NCI-H1930 (cell line): Measurements from ENCODE around the gene COPRS.
"Not testable (repeated sequence)": the region's sequence is repeated elsewhere in the genome, so short reads cannot be mapped to it uniquely, and the experiment has no call there.

ENCODE experiments used
- DNase-seq, 2 experiments: peaks; one replicate each; lab custom pipeline; 2025; lab: John Stamatoyannopoulos, UW

COPRS gene

DNA sequence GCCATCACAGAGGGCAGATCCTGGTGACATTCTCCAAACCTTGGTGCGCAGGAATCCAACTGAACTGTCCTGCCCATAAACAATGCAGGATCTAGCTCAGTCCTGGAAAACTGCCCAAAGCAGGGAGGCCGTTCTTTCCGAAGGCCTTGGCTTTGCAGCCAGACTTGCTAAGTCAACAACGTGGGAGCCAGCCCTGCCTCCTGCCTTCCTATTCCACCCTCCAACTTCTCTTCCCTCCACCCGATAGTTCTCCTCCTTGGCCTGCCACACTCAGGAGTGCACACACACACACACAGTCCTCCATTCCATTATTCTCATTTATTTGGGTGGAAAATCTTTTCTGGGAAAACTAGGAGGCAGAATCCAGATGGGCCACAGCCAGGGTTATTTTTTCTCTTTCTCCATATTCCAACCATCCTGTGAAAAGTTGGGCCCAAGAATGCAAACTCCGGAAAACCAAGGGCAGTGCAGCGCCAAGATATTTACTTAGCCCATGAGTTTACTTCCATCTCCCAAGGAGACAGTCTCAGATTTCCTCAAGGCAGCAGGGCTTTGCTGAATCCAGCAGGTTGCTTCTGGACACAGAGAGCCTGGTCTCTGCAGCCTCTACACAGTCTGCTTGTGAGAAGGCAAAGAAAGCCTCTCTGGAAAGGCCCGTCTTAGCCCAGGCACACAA lies 15.8 kb downstream of the COPRS start:
- no peak for DNase-seq

DNA sequence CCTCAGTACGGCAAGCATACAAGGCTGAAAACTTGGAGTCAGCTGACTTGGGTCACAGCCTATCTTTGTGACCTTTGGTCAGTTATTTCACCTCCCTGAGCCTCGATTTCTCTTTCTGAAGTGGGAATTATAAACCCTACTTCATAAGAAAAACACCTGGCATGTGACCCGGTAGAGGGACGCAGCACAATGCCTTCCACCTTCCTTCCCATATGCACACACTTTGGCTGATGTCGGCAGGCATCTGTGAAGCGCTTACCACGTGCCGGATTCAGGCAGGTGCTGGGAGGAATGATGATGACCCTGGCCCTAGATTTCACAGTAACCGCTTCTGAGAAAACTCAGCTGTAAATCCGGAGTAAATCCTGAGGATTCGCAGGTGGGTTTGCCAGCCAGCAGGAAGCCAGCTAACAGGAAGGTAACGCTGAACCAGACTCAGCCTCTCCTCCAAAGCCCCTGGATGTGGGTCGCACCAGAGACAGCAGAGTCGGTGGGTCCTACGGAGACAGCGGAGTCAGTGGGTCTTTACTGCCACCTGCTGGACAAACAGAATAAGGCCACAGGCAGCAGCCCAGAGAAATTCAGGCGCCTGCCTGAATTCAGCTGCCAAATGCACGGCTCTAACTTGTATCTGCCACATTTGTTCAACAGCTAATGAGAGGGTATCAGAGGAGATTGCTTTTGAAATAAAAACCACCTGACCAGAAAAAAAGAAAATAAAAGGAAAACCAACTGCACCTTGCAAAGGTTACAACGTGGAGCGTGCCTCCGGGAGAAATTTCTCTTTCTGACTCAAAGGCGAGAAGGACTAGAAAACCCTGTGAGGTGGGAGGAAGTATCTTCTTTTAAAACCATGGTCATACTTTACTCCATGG lies 16.6 kb downstream of the COPRS start:
- peak; percentile 35 to 66 for DNase-seq

DNA sequence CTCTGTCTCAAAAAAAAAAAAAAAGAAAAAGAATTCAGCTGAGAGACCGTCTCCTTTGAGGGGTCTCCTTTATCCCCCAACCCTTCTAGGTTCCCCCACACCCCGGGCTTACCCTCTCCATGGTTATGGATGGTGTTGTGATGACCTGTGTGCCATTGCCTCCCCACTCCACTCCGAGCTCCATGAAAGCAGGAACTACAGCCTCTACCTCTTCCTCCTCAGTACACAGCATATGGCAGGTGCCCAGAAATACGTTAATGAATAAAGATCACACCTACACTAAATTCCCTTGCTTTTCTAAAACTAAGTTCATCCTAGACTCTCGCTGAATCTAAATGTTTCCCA lies 17.2 kb downstream of the COPRS start:
- DNase-seq: no peak

DNA sequence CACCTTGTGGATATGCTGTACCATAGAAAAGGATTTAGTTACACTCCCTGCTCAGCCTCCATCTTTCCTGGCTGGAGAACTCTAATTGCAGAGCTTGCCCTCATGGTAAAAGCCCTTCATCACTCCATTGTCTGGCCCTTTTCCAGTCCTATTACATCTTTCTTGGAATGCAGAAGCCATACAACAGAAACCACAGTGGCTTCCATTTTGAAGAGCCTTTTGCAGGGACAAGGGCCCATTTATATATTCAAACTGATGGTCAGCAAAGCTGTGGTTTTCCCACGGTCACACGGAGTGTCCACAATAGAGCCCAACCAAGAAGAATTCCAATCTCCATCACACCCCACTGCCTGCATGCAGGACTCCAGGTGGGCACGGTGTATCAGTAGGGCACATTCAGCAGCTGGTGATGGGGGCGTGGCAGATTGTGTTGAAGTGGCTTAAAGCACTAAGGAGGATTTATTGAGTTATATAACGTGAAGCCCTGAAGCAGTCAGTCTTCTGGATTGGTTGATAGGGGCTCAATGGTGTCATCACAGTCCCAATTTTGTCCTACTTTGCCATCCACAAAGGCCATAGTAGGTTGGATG lies 20.3 kb downstream of the COPRS start:
- no peak for DNase-seq

DNA sequence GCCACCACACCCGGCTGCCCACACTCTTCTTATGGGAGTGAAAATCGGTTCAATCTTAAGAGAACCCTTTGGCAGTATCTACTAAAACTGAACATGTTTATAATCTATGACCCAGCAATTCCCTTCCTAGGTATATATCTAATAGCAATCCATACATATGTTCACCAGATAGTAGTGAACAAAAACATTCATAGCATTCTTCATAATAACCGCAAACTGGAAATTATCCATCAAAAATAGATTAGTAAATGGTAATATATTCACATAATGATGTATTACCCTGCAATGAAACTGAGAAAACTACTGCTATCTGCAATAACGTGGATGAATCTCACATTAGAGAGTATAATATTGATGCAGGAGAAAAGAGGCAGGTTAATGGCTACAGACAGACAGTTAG lies 23.1 kb downstream of the COPRS start:
- no peak for DNase-seq

DNA sequence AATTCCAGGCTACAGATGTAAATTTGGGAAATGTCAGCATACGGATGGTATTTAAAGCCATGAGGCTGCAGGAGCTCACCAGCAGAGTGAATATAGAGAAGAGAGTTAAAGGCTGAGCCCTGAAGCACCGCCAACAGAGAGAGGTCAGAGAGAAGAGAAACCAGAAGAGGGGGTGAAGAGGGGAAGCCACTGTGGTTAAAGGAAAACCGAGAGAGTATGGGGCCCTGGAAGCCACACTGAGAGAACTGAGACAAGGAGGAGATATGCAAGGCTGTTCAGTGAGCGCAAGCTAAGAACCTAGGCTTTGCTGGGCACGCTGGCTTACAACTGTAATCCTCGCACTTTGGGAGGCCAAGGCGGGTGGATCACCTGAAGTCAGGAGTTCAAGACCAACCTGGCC lies 24.6 kb downstream of the COPRS start:
- no peak for DNase-seq

DNA sequence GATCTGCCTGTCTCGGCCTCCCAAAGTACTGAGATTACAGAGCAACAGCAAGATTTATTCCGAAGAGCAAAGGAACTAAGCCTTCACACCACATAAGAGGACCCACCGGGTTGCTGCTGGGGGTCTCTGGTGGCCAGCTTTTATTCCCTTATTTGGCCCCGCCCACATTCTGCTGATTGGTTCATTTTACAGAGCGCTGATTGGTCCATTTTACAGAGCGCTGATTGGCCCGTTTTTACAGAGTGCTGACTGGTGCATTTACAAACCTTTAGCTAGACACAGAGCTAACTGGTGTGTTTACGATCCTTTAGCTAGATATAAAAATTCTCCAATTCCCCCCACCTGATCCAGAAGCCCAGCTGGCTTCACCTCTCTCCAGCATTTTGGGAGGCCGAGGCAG lies 26.3 kb downstream of the COPRS start:
- no peak for DNase-seq

DNA sequence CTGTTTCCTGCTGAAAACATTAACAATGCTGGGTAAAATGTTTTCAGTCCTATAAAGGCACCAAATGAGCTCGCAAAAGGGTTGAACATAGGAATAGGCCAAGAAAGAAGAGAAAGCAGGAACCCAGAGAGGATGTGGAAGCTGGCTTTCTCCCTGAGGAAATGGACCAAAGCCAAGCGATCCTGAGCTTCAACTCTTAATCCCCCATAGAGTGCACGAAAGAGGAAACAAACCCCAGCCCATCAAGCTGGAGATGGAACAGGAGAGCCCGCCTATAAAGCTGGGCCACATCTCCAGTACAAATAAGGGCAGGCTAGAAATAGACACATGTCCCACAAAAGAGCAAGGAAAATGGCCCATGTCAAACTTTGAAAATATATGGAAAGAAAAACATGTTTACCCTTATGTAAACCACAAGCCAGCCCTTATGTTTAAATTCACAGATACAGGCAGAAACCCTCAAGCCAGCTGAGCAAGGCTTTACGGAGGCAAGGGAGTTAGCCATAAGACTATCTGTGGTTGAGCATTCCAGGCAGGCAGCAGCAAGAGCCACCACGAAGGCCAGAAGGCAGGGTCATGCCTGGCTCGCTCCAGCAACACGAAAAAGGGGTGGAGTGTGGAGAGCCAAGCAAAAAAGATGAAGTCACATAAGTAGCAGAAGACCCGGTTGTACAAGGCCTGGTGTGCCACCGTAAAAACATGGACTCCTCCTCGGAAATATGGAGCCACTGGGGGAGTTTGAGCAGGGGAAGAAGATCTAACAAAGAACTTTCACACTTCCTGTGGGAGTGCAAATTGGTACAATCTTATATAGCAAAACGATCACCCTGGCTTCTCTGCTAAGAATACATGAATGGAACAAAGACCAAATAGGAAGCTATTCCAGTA lies 27.8 kb downstream of the COPRS start:
- DNase-seq: no peak

DNA sequence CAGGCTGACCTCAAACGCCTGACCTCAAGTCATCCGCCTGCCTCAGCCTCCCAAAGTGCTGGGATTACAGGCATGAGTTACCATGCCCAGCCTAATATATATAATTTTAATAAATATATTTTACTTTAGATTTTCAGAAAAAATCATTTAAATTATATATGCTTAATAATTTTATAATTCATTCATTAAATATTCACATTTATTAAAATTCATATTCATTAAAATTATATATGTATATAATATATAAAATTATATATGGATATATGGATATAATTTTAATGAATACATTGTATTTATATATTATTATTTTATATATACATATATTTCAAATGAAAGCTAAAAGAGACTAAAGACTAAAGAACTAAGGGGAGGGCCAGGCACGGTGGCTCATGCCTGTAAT lies 29.4 kb downstream of the COPRS start:
- no peak for DNase-seq

DNA sequence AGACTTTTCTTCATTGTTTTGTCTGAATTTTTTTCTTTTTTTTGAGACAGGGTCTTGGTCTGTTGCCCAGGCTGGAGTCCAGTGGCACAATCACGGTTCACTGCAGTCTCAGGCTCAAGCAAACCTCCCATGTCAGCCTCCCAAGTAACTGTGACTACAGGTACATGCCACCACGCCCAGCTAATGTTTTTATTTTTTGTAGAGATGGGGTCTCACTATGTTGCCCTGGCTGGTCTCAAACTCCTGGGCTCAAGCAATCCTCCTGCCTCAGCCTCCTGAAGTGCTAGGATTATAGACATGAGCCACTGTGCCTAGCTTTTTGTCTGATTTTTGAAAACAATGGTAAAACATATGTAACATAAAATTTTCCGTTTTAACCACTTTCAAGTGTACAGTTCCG lies 30.1 kb downstream of the COPRS start:
- not testable (repeated sequence) for DNase-seq

DNA sequence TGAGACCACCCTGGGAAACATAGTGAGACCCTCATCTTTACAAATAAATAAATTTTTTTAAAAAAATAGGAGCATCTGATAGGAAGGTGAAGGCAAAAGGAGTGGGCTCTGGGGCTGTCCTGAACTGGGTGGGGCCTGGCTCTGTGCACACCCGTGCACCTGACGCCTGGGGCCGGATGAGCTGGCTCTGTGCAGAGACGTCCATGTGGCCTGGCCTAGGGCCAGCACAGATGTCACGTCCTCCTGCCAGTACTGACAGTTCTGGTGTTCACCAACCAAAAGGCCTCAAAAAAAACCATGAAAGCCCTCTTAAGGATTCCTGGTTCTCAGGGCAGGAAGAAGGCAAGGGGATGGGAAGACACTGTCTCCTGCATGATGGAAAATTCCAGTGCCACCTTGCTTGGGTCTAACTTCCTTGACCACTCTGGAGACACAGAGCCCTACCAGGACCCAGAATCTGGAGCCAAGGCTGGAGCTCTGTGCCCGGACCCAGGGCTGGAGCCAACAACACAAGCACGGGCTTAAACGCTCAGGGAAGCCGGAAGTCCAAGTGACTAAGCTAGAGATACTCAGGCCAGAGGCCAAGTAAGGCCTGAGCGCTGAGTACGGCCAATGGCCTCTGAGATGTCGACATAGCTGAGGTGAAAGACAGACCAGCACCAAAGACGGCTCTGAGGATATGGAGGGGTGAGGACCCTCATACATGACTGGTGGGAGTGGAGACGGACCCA lies 32.9 kb downstream of the COPRS start:
- no peak for DNase-seq

DNA sequence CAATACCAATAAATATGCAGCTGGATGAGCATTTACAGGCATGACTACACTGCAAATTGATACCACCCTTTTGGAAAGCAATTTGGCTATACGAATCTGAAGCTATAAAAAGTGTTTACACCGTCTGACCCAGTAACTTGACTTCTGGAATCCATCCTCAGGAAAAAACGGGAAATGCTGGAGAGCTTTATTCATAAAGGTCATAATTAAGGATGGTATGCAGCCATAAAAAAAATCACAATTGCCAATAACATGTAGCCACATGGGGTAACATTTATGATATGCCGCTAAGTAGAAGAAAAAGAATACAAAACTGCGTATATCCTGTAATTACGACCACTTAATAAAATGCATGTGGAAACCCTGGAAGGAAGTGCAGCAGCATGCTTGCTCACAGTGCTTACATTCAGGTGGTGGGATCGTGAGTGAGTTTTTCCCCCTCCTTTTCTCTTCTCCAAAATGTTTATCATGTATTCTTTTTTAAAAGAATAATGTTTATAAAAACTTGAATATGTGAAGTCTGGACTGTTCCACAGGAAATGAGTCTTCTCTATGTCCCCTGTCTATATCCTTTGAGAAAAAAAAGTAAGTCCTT lies 34.2 kb downstream of the COPRS start:
- DNase-seq: no peak

DNA sequence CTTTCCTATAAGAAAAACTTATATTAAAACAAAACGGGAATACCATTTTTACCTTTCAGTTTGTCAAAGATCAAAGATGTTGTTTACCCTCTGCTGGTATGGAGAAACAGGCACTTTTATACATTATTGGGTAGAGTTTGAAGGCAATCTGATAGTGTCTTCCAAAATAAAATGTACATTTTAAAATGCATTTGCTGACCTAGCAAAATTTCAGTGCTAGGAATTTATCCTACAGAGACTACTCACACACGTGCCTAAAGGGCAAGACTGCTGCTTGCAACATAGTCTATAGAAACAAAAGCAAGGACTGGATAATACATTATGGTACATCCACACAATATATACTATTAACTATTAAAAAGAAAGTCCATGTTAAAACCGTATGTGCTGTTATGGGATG lies 36.0 kb downstream of the COPRS start:
- DNase-seq: no peak

DNA sequence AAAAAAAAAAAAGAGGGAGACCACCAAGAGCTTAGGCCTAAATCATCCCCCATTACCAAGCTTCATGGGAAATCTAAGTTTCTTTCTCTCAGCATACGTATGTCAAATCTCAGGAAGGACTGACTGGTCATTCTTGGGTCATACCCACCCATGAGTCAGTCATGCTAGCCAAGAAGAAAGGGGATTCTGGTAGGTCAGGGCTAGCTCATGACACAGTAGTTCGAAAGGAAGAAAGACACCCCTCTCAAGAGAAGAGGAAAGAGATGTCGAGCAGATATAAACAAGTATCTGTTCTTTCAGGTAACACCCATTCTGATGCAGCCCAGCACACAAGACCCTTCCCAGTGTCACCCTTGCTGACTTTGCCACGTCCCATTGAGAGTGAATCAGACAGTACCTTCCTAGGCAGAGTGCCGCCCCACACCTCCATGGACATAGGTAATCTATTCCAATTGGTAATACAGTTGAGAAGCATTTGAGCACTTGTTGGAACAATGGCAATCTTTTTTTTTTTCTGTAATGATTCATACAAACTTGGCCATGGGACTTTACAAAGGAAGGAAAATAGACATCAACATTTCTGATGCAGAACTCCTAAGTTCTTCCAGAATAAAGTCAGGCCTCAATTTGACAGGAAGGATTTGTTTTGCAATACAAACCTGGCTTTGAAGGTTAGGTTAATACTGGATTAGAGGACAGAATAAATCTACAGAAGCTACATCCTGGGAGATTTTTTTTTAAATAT lies 38.2 kb downstream of the COPRS start:
- no peak for DNase-seq

DNA sequence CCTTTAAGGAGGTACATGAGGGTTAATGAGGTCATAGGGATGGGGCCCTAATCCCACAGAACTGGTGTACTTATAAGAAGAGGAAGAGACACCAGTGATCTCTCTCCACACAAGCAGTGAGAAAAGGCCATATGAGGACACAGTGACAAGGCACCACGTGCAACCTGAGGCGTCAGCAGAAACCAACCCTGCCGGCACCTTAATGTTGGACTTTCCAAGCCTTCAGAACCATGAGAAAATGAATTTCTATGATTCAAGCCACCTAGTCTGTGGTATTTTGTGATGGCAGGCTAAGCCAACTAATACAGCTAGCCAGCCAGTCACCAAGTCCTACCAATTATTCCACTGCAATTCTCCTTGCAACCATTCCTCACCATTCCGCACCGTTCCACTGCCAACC lies 39.5 kb downstream of the COPRS start:
- no peak for DNase-seq

DNA sequence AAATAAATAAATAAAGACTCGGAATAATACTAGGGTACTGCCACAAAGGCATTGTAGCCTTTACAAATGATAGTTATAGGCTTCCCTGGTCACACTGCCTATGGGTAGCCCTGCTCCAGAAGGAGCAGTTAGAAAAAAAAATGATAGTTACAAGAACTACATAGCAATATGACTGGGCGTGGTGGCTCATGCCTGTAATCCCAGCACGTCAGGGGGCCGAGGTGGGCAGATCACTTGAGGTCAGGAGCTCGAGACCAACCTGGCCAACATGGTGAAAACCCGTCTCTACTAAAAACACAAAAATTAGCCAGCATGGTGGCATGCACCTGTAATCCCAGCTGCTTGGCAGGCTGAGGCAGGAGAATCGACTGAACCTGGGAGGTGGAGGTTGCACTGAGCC lies 40.2 kb downstream of the COPRS start:
- DNase-seq: not testable (repeated sequence)

DNA sequence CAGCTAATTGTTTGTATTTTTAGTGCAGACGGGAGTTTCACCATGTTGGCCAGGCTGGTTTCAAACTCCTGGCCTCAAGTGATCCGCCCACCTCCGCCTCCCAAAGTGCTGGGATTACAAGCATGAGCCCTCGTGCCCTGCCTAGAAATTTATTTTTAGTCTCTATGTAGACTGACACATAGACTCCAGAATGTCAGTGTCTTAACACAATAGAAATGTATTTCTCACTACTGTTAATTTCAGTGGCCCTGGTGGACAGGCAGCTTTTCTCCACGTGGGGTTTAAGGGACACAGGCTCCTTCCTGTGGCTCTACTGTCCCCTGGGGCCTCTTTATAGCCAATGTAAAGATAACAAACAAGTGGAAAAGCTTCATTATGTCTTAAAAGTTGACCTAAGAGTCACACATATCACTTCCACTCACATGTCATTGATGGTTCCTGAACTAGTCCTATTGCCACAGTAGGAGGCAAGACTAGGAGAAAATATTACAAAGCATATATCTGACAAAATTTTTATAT lies 43.8 kb downstream of the COPRS start:
- DNase-seq: no peak

DNA sequence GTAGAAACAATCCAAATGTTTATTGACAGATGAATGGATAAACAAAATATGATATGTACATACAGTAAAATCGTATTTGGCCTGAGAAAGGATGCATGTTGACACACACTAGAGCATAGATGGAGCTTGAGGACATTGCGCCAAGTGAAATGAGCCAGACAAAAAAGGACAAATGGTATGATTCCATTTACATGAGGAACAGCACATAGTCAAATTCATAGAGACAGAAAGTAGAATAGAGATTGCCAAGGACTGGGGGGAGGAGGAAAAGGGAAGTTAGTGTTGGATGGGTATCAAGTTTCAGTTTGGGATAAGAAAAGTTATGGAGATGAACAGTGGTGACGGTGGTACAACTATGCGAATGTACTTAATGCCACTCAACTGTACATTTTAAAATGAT lies 47.9 kb downstream of the COPRS start:
- no peak for DNase-seq

DNA sequence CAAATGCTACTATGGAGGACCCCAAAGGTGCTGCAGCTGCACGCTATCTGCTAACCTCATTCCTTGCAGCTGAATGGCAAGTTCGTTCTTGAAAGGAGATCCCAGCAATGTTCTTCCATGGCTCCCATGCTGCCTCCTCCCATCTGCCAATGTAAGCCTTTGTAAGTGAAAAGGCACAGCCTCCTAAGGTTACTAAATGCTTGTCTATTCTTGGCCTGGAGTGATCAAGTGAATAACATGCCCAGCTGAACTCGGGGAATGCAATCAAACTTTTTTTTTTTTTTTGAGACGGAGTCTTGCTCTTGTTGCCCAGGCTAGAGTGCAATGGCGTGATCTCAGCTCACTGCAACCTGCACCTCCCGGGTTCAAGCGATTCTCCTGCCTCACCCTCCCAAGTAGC lies 49.2 kb downstream of the COPRS start:
- not testable (repeated sequence) for DNase-seq

DNA sequence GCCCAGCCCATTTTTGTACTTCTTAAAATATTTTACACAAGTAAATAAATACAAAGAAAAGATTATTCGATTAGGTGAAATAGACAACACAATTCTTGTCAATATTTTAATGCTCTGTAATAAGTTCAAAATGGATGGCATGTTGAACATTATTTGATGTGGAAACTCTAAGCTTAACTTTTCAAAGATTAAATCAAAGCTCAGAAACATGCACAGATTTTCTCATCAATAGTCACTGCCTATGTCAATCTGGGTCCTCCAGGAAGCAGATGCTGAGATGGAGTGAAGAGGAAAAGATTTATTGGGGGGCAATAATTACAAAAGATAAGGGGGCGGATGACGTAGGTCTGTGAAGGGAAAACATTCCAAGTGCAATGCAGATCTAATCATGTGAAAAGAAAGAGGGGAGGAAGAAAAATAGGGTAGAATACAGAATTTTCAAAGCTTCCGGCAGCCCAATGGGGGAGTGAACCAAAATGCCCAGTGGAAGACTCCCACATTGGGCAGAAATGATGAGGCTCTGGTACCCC lies 50.5 kb downstream of the COPRS start:
- DNase-seq: no peak
